ENCODE data around the gene PARVG. TPM values are rescaled to one million over a fixed set of nuclear protein-coding genes. Genes with fewer than 3 reads are reported as not detected.

The PARVG gene
- total RNA-seq, 2 donors from 2014 or later, result 0.11 to 0.44 TPM

DNA sequence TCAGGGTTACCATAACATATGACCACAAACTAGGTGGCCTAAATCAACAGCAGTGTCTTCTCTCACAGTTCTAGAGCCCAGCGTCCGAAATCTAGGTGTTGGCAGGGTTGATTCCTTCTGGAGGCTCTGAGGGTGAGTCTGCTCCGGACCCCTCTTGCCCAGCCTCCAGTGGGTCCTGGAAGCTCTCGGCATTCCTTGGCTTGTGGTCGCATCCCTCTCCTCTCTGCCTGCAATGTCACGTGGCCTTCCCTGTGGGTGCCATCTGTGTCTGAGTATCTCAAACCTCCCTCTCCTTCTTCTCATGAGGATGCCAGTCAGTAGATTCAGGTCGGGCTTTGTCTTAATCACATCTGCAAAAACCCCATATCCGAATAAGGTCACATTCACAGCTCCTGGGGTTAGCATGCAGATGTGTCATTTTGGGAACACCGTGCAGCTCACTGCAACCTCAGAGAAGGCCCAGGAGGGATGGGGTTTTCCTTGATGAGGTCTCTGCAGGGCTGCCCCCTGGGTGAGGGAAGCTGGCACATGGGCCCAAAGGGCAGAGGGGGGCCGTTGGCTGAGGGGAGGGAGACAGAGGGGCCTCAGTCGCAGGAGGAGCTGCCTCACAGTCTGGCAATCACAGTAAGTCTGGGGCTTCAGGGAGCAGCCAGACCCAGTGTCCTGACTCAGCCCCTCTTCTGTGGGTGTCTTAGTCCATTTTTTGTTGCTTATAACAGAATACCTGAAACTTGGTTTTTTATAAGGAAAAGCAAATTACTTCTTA is 41.2 kb downstream of the PARVG start:
- no peak overlapping the region for H3K27ac ChIP-seq (ENCODE audit: low read depth, low read length)
- no peaks in the 10 kb centered on the region for H3K27me3 ChIP-seq (ENCODE audit: control insufficient read depth, insufficient read depth, low read length, poor library complexity, severe bottlenecking)
- Mint-ChIP-seq H3K9me3 (peaks cover 2% of the 10 kb centered on the region), H3K27ac (no peak overlapping the region), H3K27me3 (ENCODE audit: insufficient read depth) (peaks cover 5% of the 10 kb centered on the region), H3K36me3 (ENCODE audit: low read depth) (no peaks in the 10 kb centered on the region), H3K4me3 (no peak overlapping the region), H3K4me1 (no peaks in the 10 kb centered on the region)
- H3K9ac ChIP-seq (ENCODE audit: extremely low read depth, low read length, poor library complexity, severe bottlenecking), result no peak overlapping the region
- no peaks in the 10 kb centered on the region for H3K4me1 ChIP-seq (ENCODE audit: control insufficient read depth, insufficient read depth, low read length)
- WGBS, 2 experiments (ENCODE audit: insufficient coverage in 1 of 2, insufficient read length in 1 of 2), result 91 to 95% methylated on average over 9 to 11 of the region's 11 CpGs
- H3K36me3 ChIP-seq (ENCODE audit: control insufficient read depth, insufficient read depth, low read length), result no peaks in the 10 kb centered on the region
- H3K4me3 ChIP-seq (ENCODE audit: low read length), result no peak overlapping the region
- H3K9me3 ChIP-seq (ENCODE audit: control insufficient read depth, low read length), result no peaks in the 10 kb centered on the region
- DNase-seq, result peak; percentile 20
- TF ChIP-seq, protein P1, sequence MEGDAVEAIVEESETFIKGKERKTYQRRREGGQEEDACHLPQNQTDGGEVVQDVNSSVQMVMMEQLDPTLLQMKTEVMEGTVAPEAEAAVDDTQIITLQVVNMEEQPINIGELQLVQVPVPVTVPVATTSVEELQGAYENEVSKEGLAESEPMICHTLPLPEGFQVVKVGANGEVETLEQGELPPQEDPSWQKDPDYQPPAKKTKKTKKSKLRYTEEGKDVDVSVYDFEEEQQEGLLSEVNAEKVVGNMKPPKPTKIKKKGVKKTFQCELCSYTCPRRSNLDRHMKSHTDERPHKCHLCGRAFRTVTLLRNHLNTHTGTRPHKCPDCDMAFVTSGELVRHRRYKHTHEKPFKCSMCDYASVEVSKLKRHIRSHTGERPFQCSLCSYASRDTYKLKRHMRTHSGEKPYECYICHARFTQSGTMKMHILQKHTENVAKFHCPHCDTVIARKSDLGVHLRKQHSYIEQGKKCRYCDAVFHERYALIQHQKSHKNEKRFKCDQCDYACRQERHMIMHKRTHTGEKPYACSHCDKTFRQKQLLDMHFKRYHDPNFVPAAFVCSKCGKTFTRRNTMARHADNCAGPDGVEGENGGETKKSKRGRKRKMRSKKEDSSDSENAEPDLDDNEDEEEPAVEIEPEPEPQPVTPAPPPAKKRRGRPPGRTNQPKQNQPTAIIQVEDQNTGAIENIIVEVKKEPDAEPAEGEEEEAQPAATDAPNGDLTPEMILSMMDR (conservative IDR thresholded peaks at IDR 0.05), result no peak

DNA sequence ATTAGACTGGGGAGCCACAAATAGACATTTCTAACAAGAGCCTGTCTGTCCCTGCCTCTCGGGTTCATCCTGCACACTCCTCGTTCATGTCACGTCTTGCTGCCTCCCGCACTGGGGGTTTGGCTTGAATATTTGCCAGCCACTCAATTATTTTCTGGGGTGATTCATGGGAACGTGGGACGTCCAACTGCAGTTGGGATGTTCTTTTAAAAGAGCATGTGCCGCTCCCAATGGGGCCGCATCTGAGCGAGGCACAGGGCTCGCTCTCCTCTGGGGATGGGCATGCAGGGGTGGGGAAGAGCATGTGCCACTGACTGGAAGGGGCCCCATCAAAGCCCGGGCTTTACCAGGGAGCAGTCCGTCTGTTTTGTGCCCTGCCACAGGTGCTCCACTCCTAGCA is 43.4 kb downstream of the PARVG start:
- Histone ChIP-seq H3K4me1 (ENCODE audit: control insufficient read depth, insufficient read depth, low read length) (no peaks in the 10 kb centered on the region), H3K36me3 (ENCODE audit: control insufficient read depth, insufficient read depth, low read length) (no peaks in the 10 kb centered on the region), H3K9ac (ENCODE audit: extremely low read depth, low read length, poor library complexity, severe bottlenecking) (no peak overlapping the region), H3K27ac (ENCODE audit: low read depth, low read length) (no peak overlapping the region), H3K9me3 (ENCODE audit: control insufficient read depth, low read length) (no peaks in the 10 kb centered on the region), H3K27me3 (ENCODE audit: control insufficient read depth, insufficient read depth, low read length, poor library complexity, severe bottlenecking) (no peaks in the 10 kb centered on the region), H3K4me3 (ENCODE audit: low read length) (no peak overlapping the region)
- no peaks in the 10 kb centered on the region for H3K36me3 Mint-ChIP-seq (ENCODE audit: low read depth)
- no peak overlapping the region for H3K27ac Mint-ChIP-seq
- peaks cover 8% of the 10 kb centered on the region for H3K9me3 Mint-ChIP-seq
- no peaks in the 10 kb centered on the region for H3K4me1 Mint-ChIP-seq
- 88 to 92% methylated on average over 9 to 12 of the region's 12 CpGs for WGBS, 2 experiments (ENCODE audit: insufficient coverage in 1 of 2, insufficient read length in 1 of 2)
- H3K27me3 Mint-ChIP-seq (ENCODE audit: insufficient read depth), result peaks cover 5% of the 10 kb centered on the region
- no peak overlapping the region for H3K4me3 Mint-ChIP-seq
- TF ChIP-seq, protein P1 (conservative IDR thresholded peaks at IDR 0.05), result no peak
- peak; percentile 24 for DNase-seq

DNA sequence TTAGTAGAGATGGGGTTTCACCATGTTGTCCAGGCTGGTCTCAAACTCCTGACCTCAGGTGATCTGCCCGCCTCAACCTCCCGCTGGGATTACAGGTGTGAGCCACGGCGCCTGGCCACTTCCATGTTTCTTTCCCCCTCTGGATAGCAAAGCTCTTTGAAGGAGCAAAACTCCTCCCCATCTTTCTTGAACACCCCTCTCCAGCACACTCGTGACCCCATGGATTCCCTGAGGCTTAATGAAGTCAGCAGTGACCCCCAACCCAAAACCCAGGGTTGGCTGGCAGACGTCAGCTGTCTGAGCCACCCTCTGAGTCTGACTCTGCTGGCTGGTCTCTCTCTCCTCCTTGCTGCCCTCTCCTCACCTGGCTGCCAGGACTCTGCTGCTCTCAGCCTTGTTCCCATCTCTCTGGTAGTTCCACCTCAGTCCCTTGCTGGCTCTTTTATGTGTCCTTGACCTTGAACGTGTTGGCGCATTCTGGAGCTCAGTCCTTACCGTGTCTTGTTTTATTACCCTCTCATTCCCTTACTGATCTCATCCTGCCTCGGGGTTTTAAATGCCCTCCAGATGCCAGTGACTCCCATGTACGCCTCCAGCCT is 44.5 kb downstream of the PARVG start:
- no peak overlapping the region for H3K27ac ChIP-seq (ENCODE audit: low read depth, low read length)
- H3K36me3 Mint-ChIP-seq (ENCODE audit: low read depth), result no peaks in the 10 kb centered on the region
- H3K4me3 ChIP-seq (ENCODE audit: low read length), result no peak overlapping the region
- no peaks in the 10 kb centered on the region for H3K4me1 Mint-ChIP-seq
- H3K4me1 ChIP-seq (ENCODE audit: control insufficient read depth, insufficient read depth, low read length), result no peaks in the 10 kb centered on the region
- H3K27me3 ChIP-seq (ENCODE audit: control insufficient read depth, insufficient read depth, low read length, poor library complexity, severe bottlenecking), result no peaks in the 10 kb centered on the region
- H3K4me3 Mint-ChIP-seq, result no peak overlapping the region
- no peaks in the 10 kb centered on the region for H3K9me3 ChIP-seq (ENCODE audit: control insufficient read depth, low read length)
- no peak overlapping the region for H3K9ac ChIP-seq (ENCODE audit: extremely low read depth, low read length, poor library complexity, severe bottlenecking)
- H3K27ac Mint-ChIP-seq, result no peak overlapping the region
- H3K36me3 ChIP-seq (ENCODE audit: control insufficient read depth, insufficient read depth, low read length), result no peaks in the 10 kb centered on the region
- TF ChIP-seq, protein P1 (conservative IDR thresholded peaks at IDR 0.05), result no peak
- peaks cover 5% of the 10 kb centered on the region for H3K27me3 Mint-ChIP-seq (ENCODE audit: insufficient read depth)
- WGBS, 2 experiments (ENCODE audit: insufficient coverage in 1 of 2, insufficient read length in 1 of 2), result 86 to 91% methylated on average over 7 to 11 of the region's 11 CpGs
- DNase-seq, result peak; percentile 17
- peaks cover 10% of the 10 kb centered on the region for H3K9me3 Mint-ChIP-seq

Data from endodermal cell (in vitro differentiated cells).